Measurements from ENCODE around the gene GOLGA7B. TPM values are rescaled to one million over a fixed set of nuclear protein-coding genes. Genes with fewer than 3 reads are reported as not detected.

The GOLGA7B gene
- total RNA-seq, 4 donors from 2014 or later, result 12.0 to 27.9 (median 19.4) TPM

- TF ChIP-seq CTCF (IDR thresholded peaks at IDR 0.05) (no peak), POLR2A (IDR thresholded peaks at IDR 0.05) (no peak), POLR2AphosphoS5 (IDR thresholded peaks at IDR 0.05) (no peak), EP300 (IDR thresholded peaks at IDR 0.05) (no peak)
- Histone ChIP-seq H3K4me3 (no peak overlapping the region), H3K4me1 (no peaks in the 10 kb centered on the region), H3K9me3 (no peaks in the 10 kb centered on the region), H3K27ac (no peak overlapping the region), H3K27me3 (no peaks in the 10 kb centered on the region), H3K36me3 (no peaks in the 10 kb centered on the region)
- WGBS, result 72% methylated on average over 6 of the region's 11 CpGs
- DNase-seq (ENCODE audit: low spot score in 2 of 2), result no peak
Measured at GRCh38 chr10:97882142-97883091, 32.8 kb downstream of the GOLGA7B start.

GRCh38 chr10:97883092-97883485 is 33.4 kb downstream of the GOLGA7B start:
- Histone ChIP-seq H3K9me3 (no peaks in the 10 kb centered on the region), H3K27me3 (no peaks in the 10 kb centered on the region), H3K36me3 (no peaks in the 10 kb centered on the region), H3K4me1 (no peaks in the 10 kb centered on the region), H3K27ac (no peak overlapping the region), H3K4me3 (no peak overlapping the region)
- no peak for TF ChIP-seq CTCF (IDR thresholded peaks at IDR 0.05)
- no peak for TF ChIP-seq POLR2AphosphoS5 (IDR thresholded peaks at IDR 0.05)
- no peak for TF ChIP-seq EP300 (IDR thresholded peaks at IDR 0.05)
- no peak for TF ChIP-seq POLR2A (IDR thresholded peaks at IDR 0.05)
- no peak for DNase-seq (ENCODE audit: low spot score in 2 of 2)
- 87% methylated on average over 3 of the region's 3 CpGs for WGBS

- H3K27me3 ChIP-seq, result no peaks in the 10 kb centered on the region
- TF ChIP-seq POLR2A (IDR thresholded peaks at IDR 0.05) (no peak), EP300 (IDR thresholded peaks at IDR 0.05) (no peak), POLR2AphosphoS5 (IDR thresholded peaks at IDR 0.05) (no peak), CTCF (IDR thresholded peaks at IDR 0.05) (no peak)
- no peak overlapping the region for H3K27ac ChIP-seq
- H3K4me1 ChIP-seq, result peaks cover 13% of the 10 kb centered on the region
- H3K9me3 ChIP-seq, result no peaks in the 10 kb centered on the region
- WGBS, result 68% methylated on average over 5 of the region's 5 CpGs
- no peak overlapping the region for H3K4me3 ChIP-seq
- no peaks in the 10 kb centered on the region for H3K36me3 ChIP-seq
- no peak for DNase-seq (ENCODE audit: low spot score in 2 of 2)
Measured at GRCh38 chr10:97886286-97886685, 36.6 kb downstream of the GOLGA7B start.

GRCh38 chr10:97887399-97887798 is 37.8 kb downstream of the GOLGA7B start:
- 92% methylated on average over 6 of the region's 6 CpGs for WGBS
- Histone ChIP-seq H3K9me3 (no peaks in the 10 kb centered on the region), H3K36me3 (no peaks in the 10 kb centered on the region), H3K27ac (no peak overlapping the region), H3K4me1 (peaks cover 13% of the 10 kb centered on the region), H3K27me3 (no peaks in the 10 kb centered on the region), H3K4me3 (no peak overlapping the region)
- no peak for DNase-seq (ENCODE audit: low spot score in 2 of 2)
- no peak for TF ChIP-seq CTCF (IDR thresholded peaks at IDR 0.05)
- no peak for TF ChIP-seq EP300 (IDR thresholded peaks at IDR 0.05)
- TF ChIP-seq POLR2AphosphoS5 (IDR thresholded peaks at IDR 0.05), result no peak
- no peak for TF ChIP-seq POLR2A (IDR thresholded peaks at IDR 0.05)

GRCh38 chr10:97888134-97888533 is 38.5 kb downstream of the GOLGA7B start:
- Histone ChIP-seq H3K9me3 (no peaks in the 10 kb centered on the region), H3K27ac (no peak overlapping the region), H3K4me1 (peaks cover 13% of the 10 kb centered on the region), H3K4me3 (no peak overlapping the region), H3K36me3 (no peaks in the 10 kb centered on the region), H3K27me3 (no peaks in the 10 kb centered on the region)
- TF ChIP-seq POLR2AphosphoS5 (IDR thresholded peaks at IDR 0.05), result no peak
- DNase-seq (ENCODE audit: low spot score in 2 of 2), result no peak
- WGBS, result 91% methylated on average over 7 of the region's 7 CpGs
